Measurements from ENCODE around the gene SLC16A8. TPM values are rescaled to one million over a fixed set of nuclear protein-coding genes. Genes with fewer than 3 reads are reported as not detected.

SLC16A8 gene, protein sequence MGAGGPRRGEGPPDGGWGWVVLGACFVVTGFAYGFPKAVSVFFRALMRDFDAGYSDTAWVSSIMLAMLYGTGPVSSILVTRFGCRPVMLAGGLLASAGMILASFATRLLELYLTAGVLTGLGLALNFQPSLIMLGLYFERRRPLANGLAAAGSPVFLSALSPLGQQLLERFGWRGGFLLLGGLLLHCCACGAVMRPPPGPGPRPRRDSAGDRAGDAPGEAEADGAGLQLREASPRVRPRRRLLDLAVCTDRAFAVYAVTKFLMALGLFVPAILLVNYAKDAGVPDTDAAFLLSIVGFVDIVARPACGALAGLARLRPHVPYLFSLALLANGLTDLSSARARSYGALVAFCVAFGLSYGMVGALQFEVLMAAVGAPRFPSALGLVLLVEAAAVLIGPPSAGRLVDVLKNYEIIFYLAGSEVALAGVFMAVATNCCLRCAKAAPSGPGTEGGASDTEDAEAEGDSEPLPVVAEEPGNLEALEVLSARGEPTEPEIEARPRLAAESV
- total RNA-seq: under 1 TPM in 1 of 2 donors, not detected in 1; 0.28 TPM

DNA sequence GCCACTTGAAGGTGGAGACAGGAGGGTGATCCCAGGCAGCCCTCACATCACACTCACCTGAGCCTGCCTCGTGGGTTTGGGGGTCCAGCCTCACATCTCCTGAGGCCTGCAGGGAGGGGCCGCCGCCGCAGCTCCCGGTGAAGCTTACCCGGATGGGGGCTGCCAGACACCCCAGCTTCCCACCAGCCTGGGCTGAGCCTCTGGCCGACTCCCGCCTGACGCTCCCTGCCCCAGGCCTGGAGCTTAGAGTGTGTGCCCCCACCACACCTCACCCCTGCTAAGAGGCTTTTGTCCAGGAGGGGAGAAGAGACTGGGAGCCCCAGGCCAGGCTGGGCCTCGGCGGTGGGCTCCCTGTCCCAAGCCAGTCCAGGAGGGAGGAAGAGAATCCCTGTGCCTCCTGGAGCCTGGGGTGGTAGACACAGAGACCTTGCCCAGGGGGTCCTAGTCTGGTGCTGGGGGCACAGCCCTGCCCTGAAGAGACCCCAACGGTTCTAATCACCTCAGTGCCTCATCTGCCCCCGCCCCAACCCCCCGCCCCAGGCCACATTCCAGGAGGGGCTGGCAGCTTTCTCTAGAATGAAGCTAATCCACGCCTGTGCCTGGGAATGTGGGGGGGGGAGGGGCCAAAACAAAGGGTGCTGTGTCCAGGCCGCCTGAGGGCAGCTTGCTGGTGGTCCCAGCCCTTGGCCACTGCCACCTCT lies at the start of gene SLC16A8:
Gene SLC16A8, minus strand, starts transcription at position 254 of the 701 bp plus-strand sequence. CDS start 1,311 bp downstream, outside the sequence.
- TF ChIP-seq CTCF (IDR thresholded peaks at IDR 0.05): no peak
- Histone ChIP-seq H3K9me3 (no peaks in the 10 kb centered on the region), H3K4me3 (no peak within 1 kb of the TSS), H3K27me3 (no peaks in the 10 kb centered on the region), H3K36me3 (no peaks in the 10 kb centered on the region), H3K4me1 (peaks cover 0 to 30% of the 10 kb centered on the region in 2 donors), H3K27ac (no peak within 1 kb of the TSS)
- DNase-seq (ENCODE audit: low spot score): no peak

GRCh38 chr22:38133331-38133730 lies 49.3 kb upstream of the SLC16A8 start:
- Histone ChIP-seq H3K4me3 (no peak overlapping the region), H3K36me3 (no peaks in the 10 kb centered on the region), H3K27ac (no peak overlapping the region), H3K9me3 (no peaks in the 10 kb centered on the region), H3K27me3 (no peaks in the 10 kb centered on the region), H3K4me1 (no peaks in the 10 kb centered on the region)
- no peak for DNase-seq (ENCODE audit: low spot score)
- no peak for TF ChIP-seq CTCF (IDR thresholded peaks at IDR 0.05)

- no peak for DNase-seq (ENCODE audit: low spot score)
- Histone ChIP-seq H3K4me1 (no peaks in the 10 kb centered on the region), H3K4me3 (no peak overlapping the region), H3K27ac (no peak overlapping the region), H3K36me3 (no peaks in the 10 kb centered on the region), H3K9me3 (no peaks in the 10 kb centered on the region), H3K27me3 (no peaks in the 10 kb centered on the region)
- no peak for TF ChIP-seq CTCF (IDR thresholded peaks at IDR 0.05)
Measured at GRCh38 chr22:38132794-38133193, 48.8 kb upstream of the SLC16A8 start.

DNA sequence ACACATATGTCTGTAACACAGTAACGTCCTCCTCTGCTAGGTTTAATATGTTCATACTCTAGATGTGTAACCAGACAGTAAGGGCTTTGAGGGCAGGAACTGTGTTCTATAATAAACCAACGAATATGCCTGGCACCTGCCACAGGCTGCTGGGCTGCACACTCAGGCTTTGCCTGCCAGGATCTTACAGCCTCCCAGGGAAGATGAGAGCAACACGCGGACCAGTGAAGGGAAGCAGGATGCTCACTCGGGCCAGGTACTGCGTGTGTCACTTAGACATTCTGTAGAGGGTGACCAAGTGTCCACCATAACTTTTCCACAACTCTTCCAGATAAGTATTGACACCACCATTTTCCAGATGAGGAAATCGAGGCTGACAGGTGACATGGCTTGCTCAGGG lies 48.2 kb upstream of the SLC16A8 start:
- TF ChIP-seq CTCF (IDR thresholded peaks at IDR 0.05): no peak
- no peaks in the 10 kb centered on the region for H3K27me3 ChIP-seq
- no peak overlapping the region for H3K4me3 ChIP-seq
- no peaks in the 10 kb centered on the region for H3K4me1 ChIP-seq
- H3K36me3 ChIP-seq: no peaks in the 10 kb centered on the region
- H3K27ac ChIP-seq: no peak overlapping the region
- no peak for DNase-seq (ENCODE audit: low spot score)
- no peaks in the 10 kb centered on the region for H3K9me3 ChIP-seq

- Histone ChIP-seq H3K4me3 (no peak overlapping the region), H3K36me3 (no peaks in the 10 kb centered on the region), H3K27me3 (no peaks in the 10 kb centered on the region), H3K4me1 (no peaks in the 10 kb centered on the region), H3K27ac (no peak overlapping the region), H3K9me3 (no peaks in the 10 kb centered on the region)
- TF ChIP-seq CTCF (IDR thresholded peaks at IDR 0.05): no peak
- no peak for DNase-seq (ENCODE audit: low spot score)
Measured at GRCh38 chr22:38131399-38131798, 47.4 kb upstream of the SLC16A8 start.

Data from right atrium auricular region (tissue), 2 donors.